GM19193 (cell line): ENCODE measurements around the gene HIGD2A.

Experiments
- POLR2A ChIP-seq: IDR thresholded peaks from 4 replicates; pipeline ENCODE4 v1.6.1; 2011; ENCODE audit not compliant: insufficient read depth, insufficient read length; ENCODE audit errors: extremely low read depth

Gene HIGD2A

DNA sequence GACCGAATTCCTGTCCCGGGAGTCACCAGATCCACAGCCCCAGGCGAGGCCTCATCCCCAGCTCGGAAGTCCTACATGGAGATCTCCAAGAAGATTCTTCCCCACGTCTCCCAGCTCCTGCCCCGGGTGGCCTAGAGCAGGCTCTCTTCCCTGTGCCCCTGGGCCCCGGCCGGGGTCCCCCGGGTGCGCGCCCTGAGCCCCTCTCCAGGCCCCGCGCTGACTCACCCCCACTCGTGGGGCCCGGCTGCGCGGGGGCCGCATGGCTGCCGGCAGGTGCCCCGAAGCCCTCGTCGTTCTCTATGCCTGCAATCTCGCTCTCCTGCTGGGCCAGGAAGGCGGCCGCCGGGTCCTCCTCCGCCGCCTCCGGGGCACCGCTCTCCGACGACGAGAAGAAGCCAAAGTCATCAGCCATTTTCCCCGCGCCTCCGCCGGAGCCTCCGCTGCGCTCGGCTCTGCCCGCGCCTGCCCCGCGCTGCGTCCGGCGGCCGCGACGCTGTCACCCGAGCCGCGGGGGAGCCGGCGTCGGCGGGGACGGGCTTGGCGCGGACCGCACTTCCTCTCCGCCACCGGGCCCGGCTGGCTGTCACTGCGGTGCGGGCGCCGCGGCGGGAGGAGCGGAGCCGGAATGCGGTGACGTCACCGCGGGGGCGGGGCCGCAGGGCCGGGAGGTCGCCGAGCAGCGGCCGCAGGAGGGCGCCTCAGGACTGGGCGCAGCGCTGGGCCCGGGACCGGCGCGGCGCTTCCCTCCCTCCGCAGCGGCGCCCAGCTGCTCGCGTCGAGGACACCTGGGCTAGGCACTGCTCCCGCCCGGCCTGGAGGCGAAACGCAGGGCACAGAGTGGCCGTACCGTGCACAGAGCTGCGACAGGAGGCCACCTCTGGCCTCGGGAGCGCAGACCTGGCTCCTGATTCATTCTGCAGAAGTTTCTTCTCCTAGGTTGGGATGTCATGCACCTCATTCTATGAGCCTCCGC, 27.7 kb downstream of the HIGD2A start, which contains the start of gene CLTB:
TSS of gene CLTB (minus strand) at position 588 of the 973 bp plus-strand sequence. CDS start at position 412, 176 bp downstream.
- peak; percentile 68 for TF ChIP-seq POLR2A

DNA sequence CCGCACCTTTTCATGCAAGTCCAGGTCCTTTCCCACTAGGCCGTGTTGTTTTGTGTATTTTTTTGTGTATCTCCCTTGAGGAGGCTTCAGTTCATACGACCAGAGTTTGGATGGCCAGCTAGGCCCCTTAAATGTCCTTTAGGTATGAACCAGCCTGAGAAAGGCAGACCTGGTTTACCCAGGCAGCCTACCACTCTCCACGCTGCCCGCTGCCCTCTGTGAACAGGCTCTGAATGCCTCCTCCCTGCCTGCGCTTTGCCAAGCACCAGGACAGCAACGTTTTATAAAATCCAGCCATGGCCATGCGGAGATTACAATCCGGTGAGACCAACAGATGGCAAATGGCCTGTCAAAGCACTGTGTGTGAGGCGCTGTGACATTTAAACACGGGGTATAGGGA, 28.4 kb downstream of the HIGD2A start:
- TF ChIP-seq POLR2A = no peak

DNA sequence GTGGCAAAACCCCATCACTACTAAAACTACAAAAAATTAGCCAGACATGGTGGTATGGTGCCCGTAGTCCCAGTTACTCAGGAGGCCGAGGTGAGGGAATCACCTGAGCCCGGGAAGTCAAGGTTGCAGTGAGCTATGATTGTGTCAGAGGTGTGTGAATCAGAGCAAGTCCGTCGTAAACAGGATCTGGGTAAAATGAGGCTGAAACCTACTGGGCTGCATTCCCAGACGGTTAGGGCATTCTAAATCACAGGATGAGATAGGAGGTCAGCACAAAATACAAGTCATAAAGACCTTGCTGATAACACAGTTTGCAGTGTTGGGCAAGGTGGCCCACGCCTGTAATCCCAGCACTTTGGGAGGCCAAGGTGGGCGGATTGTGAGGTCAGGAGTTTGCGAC, 29.7 kb downstream of the HIGD2A start:
- TF ChIP-seq POLR2A = no peak

DNA sequence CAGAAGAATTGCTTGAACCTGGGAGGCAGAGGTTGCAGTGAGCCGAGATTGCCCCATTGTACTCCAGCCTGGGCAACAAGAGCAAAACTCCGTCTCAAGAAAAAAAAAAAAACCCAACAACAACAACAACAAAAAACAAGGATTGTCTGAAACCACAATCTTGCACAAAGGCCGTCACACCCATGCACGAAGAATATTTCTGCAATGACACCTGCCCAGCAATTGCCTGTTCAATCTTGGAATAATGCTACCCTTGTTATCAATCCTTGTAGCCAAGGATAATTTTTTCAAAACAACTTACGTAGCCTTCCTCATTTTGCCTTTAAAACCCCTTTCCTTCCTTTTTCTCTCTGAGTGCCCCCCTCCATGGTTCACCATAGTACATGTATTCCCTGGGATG, 31.5 kb downstream of the HIGD2A start:
- TF ChIP-seq POLR2A = no peak

DNA sequence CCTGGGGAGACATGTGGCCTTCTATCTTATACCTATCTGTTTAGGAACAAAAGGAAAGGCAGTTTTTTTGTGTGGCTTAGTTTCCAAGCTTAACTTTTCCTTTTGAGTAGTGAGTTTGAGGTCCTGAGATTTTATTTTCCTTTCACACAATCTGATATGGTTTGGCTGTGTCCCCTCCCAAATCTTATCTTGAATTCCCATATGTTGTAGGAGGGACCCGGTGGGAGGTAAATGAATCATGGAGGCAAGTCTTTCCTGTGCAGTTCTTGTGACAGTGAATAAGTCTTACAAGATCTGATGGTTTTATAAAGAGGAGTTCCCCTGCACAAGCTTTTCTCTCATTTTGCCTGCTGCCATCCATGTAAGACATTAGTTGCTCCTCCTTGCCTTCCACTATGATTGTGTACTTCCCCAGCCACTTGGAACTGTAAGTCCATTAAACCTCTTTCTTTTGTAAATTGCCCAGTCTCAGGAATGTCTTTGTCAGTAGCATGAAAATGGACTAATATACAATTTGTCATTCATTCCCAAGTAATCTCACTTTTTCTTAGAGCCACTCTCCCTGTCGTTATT, 32.5 kb downstream of the HIGD2A start:
- TF ChIP-seq POLR2A = no peak

DNA sequence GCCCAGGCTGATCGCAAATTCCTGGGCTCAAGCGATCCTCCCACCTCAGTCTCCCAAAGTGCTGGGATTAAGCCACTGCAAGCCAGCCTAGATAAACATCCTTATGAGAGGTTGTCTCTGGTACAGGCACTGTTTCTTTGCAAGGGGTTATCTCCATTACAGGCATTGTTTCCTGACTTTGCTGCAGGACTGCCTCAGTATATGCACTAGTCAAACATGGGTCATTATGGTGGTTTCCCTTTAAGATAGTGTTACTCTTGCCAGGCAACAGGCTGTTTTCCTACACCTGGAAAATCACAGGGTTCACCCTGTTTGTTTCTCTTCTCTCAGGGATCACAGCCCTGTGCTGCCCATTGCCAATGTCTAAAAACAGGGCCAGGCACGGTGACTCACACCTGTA, 35.6 kb downstream of the HIGD2A start:
- TF ChIP-seq POLR2A = no peak

DNA sequence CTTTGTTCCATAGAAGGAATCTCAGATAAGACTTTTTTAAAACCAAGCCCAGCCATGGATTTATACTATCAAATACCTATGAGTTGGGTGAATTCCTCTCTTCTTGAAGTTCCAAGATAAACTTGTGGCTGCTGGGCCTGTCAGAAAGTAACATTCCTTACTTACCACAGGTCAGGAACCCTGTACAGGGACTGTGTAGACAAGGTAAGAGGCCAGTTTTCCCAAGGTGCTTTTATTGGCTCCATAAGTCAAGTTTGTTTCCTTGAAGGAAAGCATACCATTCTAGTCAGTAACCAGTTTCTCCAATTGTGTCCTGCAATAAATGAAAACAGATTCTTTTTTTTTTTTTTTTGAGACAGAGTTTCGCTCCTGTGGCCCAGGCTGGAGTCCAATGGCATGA, 36.6 kb downstream of the HIGD2A start:
- no peak for TF ChIP-seq POLR2A

DNA sequence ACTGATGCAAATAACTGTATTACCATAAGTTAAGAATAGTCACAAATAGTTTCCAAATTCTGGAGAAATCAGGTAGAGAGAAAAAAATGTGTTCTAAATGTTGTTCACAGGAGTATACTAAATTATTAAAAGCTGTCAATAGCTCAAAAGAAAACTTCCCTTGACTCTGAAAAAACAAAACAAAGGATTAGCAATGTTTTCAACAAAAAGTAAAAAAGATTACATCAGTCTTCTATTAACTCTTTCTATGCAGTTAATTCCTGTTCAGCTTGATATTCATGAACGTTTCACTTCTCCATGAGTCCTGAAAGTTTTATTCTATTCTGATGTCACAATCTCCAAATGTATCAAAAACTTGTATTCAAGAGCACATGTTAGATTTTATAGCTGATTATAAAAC, 37.2 kb downstream of the HIGD2A start:
- TF ChIP-seq POLR2A = no peak

DNA sequence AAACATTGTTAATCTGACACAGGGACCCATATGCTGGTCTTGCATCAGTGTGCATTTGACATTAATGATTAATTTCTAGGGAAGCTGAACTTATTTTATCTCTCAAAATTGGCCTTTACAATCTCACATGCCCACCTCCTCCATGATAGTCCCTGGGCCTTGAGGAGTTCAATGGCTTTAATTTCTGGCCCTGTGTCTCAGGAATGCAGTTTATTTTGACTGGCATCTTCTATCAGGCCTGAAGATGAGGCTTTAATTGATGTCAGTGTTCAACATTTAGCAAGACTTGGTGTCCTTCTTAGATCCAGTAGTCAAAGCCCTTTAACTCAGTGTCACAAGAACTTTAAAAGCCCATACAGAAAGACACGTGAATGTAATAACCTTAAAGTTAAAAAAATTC, 38.3 kb downstream of the HIGD2A start:
- TF ChIP-seq POLR2A = no peak

DNA sequence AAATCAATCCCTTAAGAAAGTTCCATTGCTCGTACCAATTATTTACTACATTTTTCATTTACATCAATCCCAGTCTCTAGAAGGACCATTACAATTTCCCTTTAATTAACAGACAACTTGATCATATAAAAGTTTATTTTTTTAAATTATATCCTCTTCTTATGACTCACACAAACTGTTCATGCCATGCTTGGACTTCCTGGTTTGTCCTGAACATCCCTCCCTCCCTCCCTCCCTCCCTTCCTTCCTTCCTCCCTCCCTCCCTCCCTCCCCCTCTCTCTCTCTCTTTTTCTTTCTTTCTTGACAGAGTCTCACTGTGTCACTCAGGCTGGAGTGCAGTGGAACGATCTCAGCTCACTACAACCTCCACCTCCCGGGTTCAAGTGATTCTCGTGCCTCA, 39.4 kb downstream of the HIGD2A start:
- TF ChIP-seq POLR2A = no peak

DNA sequence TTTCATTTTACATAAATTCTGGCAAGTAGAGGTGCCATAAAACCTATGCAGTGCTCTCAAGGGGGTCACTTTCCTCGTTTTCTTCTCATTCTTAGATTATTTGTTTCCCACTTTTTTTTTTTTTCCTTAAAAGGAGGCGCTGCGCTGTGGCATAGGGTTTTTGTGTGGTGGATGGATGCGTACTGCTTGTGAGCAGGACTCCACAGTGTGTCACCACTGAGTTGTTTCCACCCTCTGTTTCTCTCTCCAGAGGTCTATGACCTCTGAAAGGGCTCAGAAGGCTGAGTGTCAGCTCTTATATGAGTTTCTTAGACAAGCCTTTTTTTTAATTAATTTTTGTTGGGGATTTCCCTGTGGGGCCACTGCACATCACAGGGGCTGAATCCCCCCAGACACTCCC, 41.4 kb downstream of the HIGD2A start:
- no peak for TF ChIP-seq POLR2A

DNA sequence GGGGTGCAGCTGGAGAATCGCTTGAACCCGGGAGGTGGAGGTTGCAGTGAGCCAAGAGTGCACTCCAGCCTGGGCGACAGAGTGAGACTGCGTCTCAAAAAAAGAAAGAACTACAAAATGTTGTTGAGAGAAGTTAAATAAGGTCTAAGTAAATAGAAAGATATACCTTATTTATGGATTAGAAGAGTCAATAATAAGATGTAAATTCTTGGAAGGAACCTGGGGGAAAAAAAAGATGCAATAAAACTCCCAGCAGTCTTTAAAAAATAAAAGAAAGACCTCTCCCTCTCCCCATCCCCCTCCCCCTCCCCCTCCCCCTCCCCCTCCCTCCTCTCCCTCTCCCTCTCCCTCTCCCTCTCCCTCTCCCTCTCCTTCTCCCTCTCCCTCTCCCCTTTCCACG, 44.2 kb downstream of the HIGD2A start:
- no peak for TF ChIP-seq POLR2A

DNA sequence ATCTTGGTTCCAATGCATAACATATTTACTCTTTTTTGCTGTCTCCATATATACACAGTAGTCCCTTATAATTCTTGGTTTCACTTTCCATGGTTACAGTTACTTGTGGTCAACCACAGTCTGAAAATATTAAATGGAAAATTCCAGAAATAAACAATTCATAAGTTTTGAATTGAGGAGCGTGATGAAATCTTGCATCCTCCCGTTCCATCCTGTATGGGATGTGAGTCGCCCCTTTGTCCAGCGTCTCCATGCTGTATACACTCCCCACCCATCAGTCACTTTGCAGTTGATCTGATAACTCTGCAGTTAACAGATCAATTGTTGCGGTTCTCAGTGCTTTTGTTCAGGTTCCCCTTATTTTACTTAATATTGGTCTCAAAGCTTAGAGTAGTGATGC, 48.1 kb downstream of the HIGD2A start:
- no peak for TF ChIP-seq POLR2A

DNA sequence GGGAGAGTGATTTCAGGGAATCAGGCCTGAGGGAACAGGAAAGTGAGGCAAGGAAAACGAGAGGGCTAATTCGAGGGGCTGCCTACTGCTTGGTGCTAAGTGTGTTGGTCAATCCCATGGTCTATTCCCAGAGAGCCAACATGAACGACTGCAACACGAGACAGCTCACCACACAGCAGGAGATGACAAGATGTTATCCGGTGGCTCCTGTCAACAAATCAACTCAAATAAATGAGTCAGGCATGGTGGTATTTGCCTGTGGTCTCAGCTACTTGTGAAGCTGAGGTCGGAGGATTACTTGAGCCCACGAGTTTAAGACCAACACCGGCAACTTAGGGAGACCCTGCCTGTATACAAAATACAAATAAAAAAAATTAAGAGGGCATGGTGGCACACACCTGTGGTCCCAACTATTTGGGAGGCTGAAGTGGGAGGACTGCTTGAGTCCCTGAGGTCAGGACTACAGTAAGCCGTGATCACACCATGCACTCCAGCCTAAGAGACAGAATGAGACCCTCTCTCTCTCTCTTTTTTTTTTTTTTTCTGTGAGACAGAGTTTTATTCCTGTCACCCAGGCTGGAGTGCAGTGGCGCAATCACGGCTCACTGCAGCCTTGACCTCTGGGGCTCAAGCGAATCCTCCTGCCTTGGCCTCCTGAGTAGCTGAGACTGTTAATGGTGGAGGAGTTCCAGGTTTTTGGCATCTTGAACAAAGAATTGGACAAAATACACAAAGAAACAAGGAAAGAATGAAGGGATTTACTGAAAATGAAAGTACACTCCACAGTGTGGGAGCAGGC, 50.6 kb downstream of the HIGD2A start:
- no peak for TF ChIP-seq POLR2A
